Prostate gland (tissue), 2 donors: ENCODE results near the gene CD200. TPM values are rescaled to one million over a fixed set of nuclear protein-coding genes. Genes with fewer than 3 reads are reported as not detected.

Experiments used
- DNase-seq: peaks from one replicate; pipeline ENCODE4 v3.0.0-alpha.2; 2019; ENCODE audit warnings: low spot score
- H3K27ac ChIP-seq, 2 donors: fragments of 200-600 bp; sonication (generic); 2 replicates each; pipeline ENCODE4 v1.5.1; 2017 to 2019
- H3K27me3 ChIP-seq: fragments of 200-600 bp; sonication (generic); replicated peaks from 2 replicates; pipeline ENCODE4 v1.5.1; 2019; ENCODE audit not compliant: insufficient read depth
- H3K36me3 ChIP-seq, 2 donors: fragments of 200-600 bp; sonication (generic); 1 replicate in 1 of 2; 2 replicates in 1 of 2; pipeline versions ENCODE4 v1.5.1 to v1.8.1; 2017 to 2019
- H3K4me1 ChIP-seq: fragments of 200-600 bp; sonication (generic); replicated peaks from 2 replicates; pipeline ENCODE4 v1.5.1; 2019
- H3K4me3 ChIP-seq, 2 donors: fragments of 200-600 bp; sonication (generic); 2 replicates each; pipeline ENCODE4 v1.5.1; 2017 to 2019
- H3K9me3 ChIP-seq: fragments of 200-600 bp; sonication (generic); 2 replicates; pipeline ENCODE4 v1.5.1; 2017
- POLR2A ChIP-seq: fragments of 450-650 bp; IDR thresholded peaks from one replicate; pipeline ENCODE4 v1.6.1; 2016; ENCODE audit warnings: antibody characterized with exemption, mild to moderate bottlenecking
- POLR2AphosphoS5 ChIP-seq: sonication (generic); formaldehyde crosslinking; IDR thresholded peaks from one replicate; pipeline ENCODE4 v1.6.1; 2017; ENCODE audit warnings: antibody characterized with exemption
- WGBS: methylation state at CpG from one replicate; pipeline ENCODE4 v1.1.5; 2018; 5-methylcytosine and 5-hydroxymethylcytosine counted together
- intact Hi-C: fragments of 100-400 bp; cut with DNase I; formaldehyde crosslinking; loops from one replicate; pipeline ENCODE4 v1.14.2; 2022
- total RNA-seq, 2 donors: library from RNA; depleted of rRNA; stranded (reverse); fragments of >200 nt; gene quantifications; one replicate each; pipeline ENCODE4 v1.1.0, GENCODE V29; 2016
- TF ChIP-seq, protein P1 (sequence below), 4 experiments: fragments of 200-600 bp in 2 of 4; fragments of 450-650 bp in 2 of 4; sonication (generic) in 2 of 4; IDR thresholded peaks; 1 replicate in 3 of 4; 2 replicates in 1 of 4; pipeline ENCODE4 v1.5.1; 2016 to 2019; ENCODE audit warnings: antibody characterized with exemption in 4 of 4, mild to moderate bottlenecking in 2 of 4, moderate library complexity in 2 of 4

Gene CD200
- 1 to 10 TPM; 5.2 to 6.3 TPM for total RNA-seq

- Histone ChIP-seq H3K36me3 (no peaks in the 10 kb centered on the region), H3K27ac (peak within 1 kb of the TSS; percentile 67), H3K4me1 (no peaks in the 10 kb centered on the region), H3K4me3 (peak within 1 kb of the TSS; percentile 31 to 50), H3K27me3 (no peaks in the 10 kb centered on the region), H3K9me3 (no peaks in the 10 kb centered on the region)
- intact Hi-C loops: no loop called here
- DNase-seq: peak; percentile 51
- TF ChIP-seq, protein P1, sequence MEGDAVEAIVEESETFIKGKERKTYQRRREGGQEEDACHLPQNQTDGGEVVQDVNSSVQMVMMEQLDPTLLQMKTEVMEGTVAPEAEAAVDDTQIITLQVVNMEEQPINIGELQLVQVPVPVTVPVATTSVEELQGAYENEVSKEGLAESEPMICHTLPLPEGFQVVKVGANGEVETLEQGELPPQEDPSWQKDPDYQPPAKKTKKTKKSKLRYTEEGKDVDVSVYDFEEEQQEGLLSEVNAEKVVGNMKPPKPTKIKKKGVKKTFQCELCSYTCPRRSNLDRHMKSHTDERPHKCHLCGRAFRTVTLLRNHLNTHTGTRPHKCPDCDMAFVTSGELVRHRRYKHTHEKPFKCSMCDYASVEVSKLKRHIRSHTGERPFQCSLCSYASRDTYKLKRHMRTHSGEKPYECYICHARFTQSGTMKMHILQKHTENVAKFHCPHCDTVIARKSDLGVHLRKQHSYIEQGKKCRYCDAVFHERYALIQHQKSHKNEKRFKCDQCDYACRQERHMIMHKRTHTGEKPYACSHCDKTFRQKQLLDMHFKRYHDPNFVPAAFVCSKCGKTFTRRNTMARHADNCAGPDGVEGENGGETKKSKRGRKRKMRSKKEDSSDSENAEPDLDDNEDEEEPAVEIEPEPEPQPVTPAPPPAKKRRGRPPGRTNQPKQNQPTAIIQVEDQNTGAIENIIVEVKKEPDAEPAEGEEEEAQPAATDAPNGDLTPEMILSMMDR (IDR thresholded peaks at IDR 0.05): peak in 1 of 4 experiments; percentile 22
- TF ChIP-seq POLR2AphosphoS5: no peak
- TF ChIP-seq POLR2A: peak; percentile 56
- WGBS: under 1% methylated on average over 28 of the region's 28 CpGs
These were observed at the start of gene CD200 for GRCh38 chr3:112333002-112333380. Gene CD200, plus strand, starts transcription at chr3:112333156. Its CDS starts 57 bp downstream, at chr3:112333213.

DNA sequence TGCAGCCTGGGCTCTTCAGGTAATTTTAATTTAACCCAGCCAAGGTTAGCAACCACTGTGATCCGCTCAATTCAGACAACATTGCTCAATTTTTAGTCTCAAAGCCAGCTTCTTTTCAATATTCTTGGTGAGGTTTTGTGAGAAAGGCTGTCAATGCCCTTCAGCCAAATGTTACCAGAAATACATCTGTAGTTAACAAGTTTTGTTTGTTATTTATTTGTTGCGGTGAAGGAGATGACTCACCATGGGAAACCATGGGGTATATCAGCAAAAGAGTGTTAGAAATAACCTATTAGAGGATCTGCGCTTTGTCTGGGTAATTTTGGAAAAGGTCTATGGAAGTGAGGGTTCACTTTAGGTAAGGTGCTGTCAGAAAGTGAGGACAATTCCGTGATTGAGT, 43.9 kb upstream of the CD200 start:
- no peak for DNase-seq
- no peaks in the 10 kb centered on the region for H3K36me3 ChIP-seq
- intact Hi-C loops: no loop called here
- 93% methylated on average over 4 of the region's 4 CpGs for WGBS
- H3K27me3 ChIP-seq: no peaks in the 10 kb centered on the region
- no peaks in the 10 kb centered on the region for H3K4me1 ChIP-seq
- no peak for TF ChIP-seq POLR2A
- TF ChIP-seq, protein P1 (IDR thresholded peaks at IDR 0.05): no peak
- no peak for TF ChIP-seq POLR2AphosphoS5
- H3K4me3 ChIP-seq: no peak overlapping the region
- no peaks in the 10 kb centered on the region for H3K9me3 ChIP-seq
- no peak overlapping the region for H3K27ac ChIP-seq

DNA sequence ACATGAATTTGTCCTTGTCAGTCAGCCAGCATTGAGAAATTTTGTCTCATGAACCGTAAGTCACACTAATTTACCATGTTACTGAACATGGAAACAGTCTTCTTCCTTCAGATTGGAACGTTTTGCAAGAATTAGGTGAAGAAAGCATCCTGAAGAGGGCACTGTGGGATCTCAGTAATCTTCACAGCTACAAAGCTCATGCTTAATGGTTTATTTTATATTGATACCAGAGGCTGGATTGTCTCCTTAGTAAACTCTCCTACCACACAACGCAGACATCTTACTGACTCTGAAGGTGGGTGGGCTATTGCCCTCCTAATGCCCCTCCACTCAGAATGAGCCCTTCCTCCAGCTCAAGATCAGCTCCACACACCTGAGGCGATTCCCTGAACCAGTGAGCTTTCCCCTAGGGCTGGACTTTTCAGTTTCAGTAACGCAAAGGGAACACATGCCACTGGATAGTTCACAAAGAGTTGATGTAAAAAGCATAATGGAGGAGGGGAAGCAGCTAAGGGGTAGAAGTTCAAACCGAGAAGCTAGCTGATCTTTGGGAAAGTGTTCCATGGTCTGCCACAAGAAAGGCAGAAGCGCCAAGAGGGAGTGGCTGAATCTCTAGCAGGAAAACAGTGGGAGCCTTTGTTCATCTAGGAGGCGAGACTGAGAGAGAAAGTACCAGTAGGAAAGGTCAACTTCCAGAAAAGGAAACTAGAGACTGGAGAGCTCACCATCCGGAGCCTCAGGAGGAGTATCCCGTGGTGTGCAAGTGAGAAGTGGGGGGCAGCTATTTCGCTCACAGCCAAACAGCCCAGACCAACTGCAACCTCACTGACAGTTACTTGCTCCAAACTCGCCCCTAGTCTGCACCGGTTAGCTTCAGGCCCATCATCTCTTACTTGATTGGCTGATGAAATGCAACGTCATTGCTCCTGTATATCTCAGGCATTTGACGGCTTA, 39.3 kb upstream of the CD200 start, which contains the start of gene SLC9C1:
Gene SLC9C1 (minus strand): TSS at position 849 of the 954 bp plus-strand sequence. CDS start 7,425 bp downstream, outside the sequence.
- intact Hi-C loops: loop anchor here (5.0 kb wide), 1 partner anchor 234 kb away; no protein-coding TSS in a partner anchor
- H3K9me3 ChIP-seq: no peaks in the 10 kb centered on the region
- DNase-seq: peak; percentile 64
- WGBS: 38% methylated on average over 15 of the region's 15 CpGs
- peak within 1 kb of the TSS; percentile 55 to 62 for H3K27ac ChIP-seq
- TF ChIP-seq, protein P1 (IDR thresholded peaks at IDR 0.05): peak; percentile 13 to 71 (median 60)
- no peak for TF ChIP-seq POLR2A
- TF ChIP-seq POLR2AphosphoS5: peak; percentile 43
- H3K27me3 ChIP-seq: no peaks in the 10 kb centered on the region
- peak within 1 kb of the TSS in 1 of 2 donors; percentile 8 for H3K4me3 ChIP-seq
- H3K4me1 ChIP-seq: no peaks in the 10 kb centered on the region
- no peaks in the 10 kb centered on the region for H3K36me3 ChIP-seq

GRCh38 chr3:112297714-112298113, 35.2 kb upstream of the CD200 start:
- H3K27ac ChIP-seq: no peak overlapping the region
- H3K4me1 ChIP-seq: no peaks in the 10 kb centered on the region
- H3K4me3 ChIP-seq: no peak overlapping the region
- no peaks in the 10 kb centered on the region for H3K27me3 ChIP-seq
- H3K9me3 ChIP-seq: no peaks in the 10 kb centered on the region
- TF ChIP-seq POLR2A (no peak), POLR2AphosphoS5 (no peak)
- TF ChIP-seq, protein P1 (IDR thresholded peaks at IDR 0.05): no peak
- no peak for DNase-seq
- no peaks in the 10 kb centered on the region for H3K36me3 ChIP-seq
- intact Hi-C loops: no loop called here
